ENCODE data around the gene DACH1. TPM values are rescaled to one million over a fixed set of nuclear protein-coding genes. Genes with fewer than 3 reads are reported as not detected.

The DACH1 gene
- polyA plus RNA-seq, 3 donors: 0.03 to 0.69 (median 0.26) TPM

DNA sequence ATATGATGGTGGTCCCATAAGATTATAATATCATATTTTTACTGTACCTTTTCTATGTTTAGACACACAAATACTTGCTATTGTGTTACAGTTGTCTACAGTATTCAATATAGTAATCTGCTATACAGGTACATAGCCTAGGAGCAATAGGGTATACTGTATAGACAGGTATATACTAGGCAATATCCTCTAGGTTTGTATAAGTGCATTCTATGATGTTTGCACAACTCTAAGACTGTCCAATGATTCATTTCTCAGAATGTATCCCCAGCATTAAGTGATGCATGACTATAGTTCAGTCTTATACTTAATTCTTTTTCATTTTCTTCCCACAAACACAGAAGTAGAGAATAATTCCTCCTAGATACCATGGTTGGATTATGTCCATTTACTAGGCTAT, 383.3 kb downstream of the DACH1 start:
- no peaks in the 10 kb centered on the region for H3K79me2 ChIP-seq (ENCODE audit: insufficient read depth, low read length)
- Mint-ChIP-seq H3K36me3 (peaks cover 11 to 13% of the 10 kb centered on the region in 2 donors), H3K27ac (no peak overlapping the region), H3K4me1 (no peaks in the 10 kb centered on the region), H3K27me3 (ENCODE audit: low read depth in 3 of 3) (no peaks in the 10 kb centered on the region), H3K9me3 (peaks cover 0 to 3% (median 0%) of the 10 kb centered on the region in 7 donors), H3K4me3 (no peak overlapping the region)
- H3K4me1 ChIP-seq (ENCODE audit: control insufficient read depth in 1 of 2, insufficient read depth in 2 of 2, low read length in 2 of 2): no peaks in the 10 kb centered on the region
- peaks cover 4 to 7% of the 10 kb centered on the region in 2 donors for H3K36me3 ChIP-seq (replicated peaks in 1 of 2; ENCODE audit: control insufficient read depth in 1 of 2, insufficient read depth in 2 of 2, low read length in 2 of 2)
- H3K9ac ChIP-seq (ENCODE audit: insufficient read depth, low read length, poor library complexity, severe bottlenecking): no peak overlapping the region
- TF ChIP-seq, protein P1, sequence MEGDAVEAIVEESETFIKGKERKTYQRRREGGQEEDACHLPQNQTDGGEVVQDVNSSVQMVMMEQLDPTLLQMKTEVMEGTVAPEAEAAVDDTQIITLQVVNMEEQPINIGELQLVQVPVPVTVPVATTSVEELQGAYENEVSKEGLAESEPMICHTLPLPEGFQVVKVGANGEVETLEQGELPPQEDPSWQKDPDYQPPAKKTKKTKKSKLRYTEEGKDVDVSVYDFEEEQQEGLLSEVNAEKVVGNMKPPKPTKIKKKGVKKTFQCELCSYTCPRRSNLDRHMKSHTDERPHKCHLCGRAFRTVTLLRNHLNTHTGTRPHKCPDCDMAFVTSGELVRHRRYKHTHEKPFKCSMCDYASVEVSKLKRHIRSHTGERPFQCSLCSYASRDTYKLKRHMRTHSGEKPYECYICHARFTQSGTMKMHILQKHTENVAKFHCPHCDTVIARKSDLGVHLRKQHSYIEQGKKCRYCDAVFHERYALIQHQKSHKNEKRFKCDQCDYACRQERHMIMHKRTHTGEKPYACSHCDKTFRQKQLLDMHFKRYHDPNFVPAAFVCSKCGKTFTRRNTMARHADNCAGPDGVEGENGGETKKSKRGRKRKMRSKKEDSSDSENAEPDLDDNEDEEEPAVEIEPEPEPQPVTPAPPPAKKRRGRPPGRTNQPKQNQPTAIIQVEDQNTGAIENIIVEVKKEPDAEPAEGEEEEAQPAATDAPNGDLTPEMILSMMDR (IDR thresholded peaks at IDR 0.05): no peak
- H4K20me1 ChIP-seq (ENCODE audit: insufficient read depth, low read length): no peaks in the 10 kb centered on the region
- no peak overlapping the region for H2AFZ ChIP-seq (ENCODE audit: insufficient read depth, low read depth, low read length, poor library complexity, severe bottlenecking)
- no peak for DNase-seq
- no peak overlapping the region for H3K27ac ChIP-seq (ENCODE audit: low read depth in 1 of 2, low read length in 2 of 2)
- no peaks in the 10 kb centered on the region for H3K27me3 ChIP-seq (ENCODE audit: control insufficient read depth in 2 of 2, insufficient read depth in 2 of 2, low read length in 2 of 2)
- no peak overlapping the region for H3K4me2 ChIP-seq (replicated peaks; ENCODE audit: extremely low read depth, low read length, poor library complexity, severe bottlenecking)
- H3K9me3 ChIP-seq (replicated peaks in 1 of 2; ENCODE audit: control insufficient read depth in 1 of 2, insufficient read depth in 1 of 2, low read length in 2 of 2): peaks cover 0 to 3% of the 10 kb centered on the region in 2 donors
- H3K4me3 ChIP-seq (replicated peaks in 1 of 3; ENCODE audit: low read depth in 2 of 3, low read length in 3 of 3): no peak overlapping the region
- intact Hi-C loops (cut with micrococcal nuclease): no loop called here

DNA sequence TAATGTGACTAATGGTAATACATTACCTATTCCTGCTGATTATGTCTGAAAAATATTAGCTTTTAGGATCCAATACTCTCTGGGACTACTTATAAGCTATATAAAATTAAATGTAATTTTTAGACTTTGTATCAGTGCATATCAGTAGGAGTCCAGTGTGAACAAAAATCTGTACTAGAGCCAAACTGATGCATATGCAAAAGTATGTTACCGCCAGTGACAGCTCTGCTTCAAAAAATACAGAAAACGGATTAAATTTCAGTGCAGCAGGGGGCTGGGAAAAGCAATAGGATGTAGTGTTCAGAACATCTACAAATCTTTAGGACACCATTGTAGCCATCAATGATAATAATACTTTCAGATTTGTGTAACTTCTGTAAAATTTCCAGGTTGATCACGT, 385.5 kb downstream of the DACH1 start:
- Histone ChIP-seq H3K9ac (ENCODE audit: insufficient read depth, low read length, poor library complexity, severe bottlenecking) (no peak overlapping the region), H3K4me1 (ENCODE audit: control insufficient read depth in 1 of 2, insufficient read depth in 2 of 2, low read length in 2 of 2) (no peaks in the 10 kb centered on the region), H3K4me2 (replicated peaks; ENCODE audit: extremely low read depth, low read length, poor library complexity, severe bottlenecking) (no peak overlapping the region), H3K4me3 (replicated peaks in 1 of 3; ENCODE audit: low read depth in 2 of 3, low read length in 3 of 3) (no peak overlapping the region), H3K79me2 (ENCODE audit: insufficient read depth, low read length) (no peaks in the 10 kb centered on the region), H3K36me3 (replicated peaks in 1 of 2; ENCODE audit: control insufficient read depth in 1 of 2, insufficient read depth in 2 of 2, low read length in 2 of 2) (peaks cover 0 to 6% of the 10 kb centered on the region in 2 donors), H3K27ac (ENCODE audit: low read depth in 1 of 2, low read length in 2 of 2) (no peak overlapping the region), H4K20me1 (ENCODE audit: insufficient read depth, low read length) (no peaks in the 10 kb centered on the region), H3K9me3 (replicated peaks in 1 of 2; ENCODE audit: control insufficient read depth in 1 of 2, insufficient read depth in 1 of 2, low read length in 2 of 2) (peaks cover 0 to 3% of the 10 kb centered on the region in 2 donors), H3K27me3 (ENCODE audit: control insufficient read depth in 2 of 2, insufficient read depth in 2 of 2, low read length in 2 of 2) (no peaks in the 10 kb centered on the region), H2AFZ (ENCODE audit: insufficient read depth, low read depth, low read length, poor library complexity, severe bottlenecking) (no peak overlapping the region)
- Mint-ChIP-seq H3K4me3 (no peak overlapping the region), H3K27ac (no peak overlapping the region), H3K4me1 (no peaks in the 10 kb centered on the region), H3K36me3 (peaks cover 7 to 10% of the 10 kb centered on the region in 2 donors), H3K27me3 (ENCODE audit: low read depth in 3 of 3) (no peaks in the 10 kb centered on the region), H3K9me3 (peaks cover 0 to 3% (median 0%) of the 10 kb centered on the region in 7 donors)
- intact Hi-C loops (cut with micrococcal nuclease): no loop called here
- DNase-seq: no peak
- WGBS (ENCODE audit: insufficient coverage): 100% methylated on average over 1 of the region's 3 CpGs
- TF ChIP-seq, protein P1 (IDR thresholded peaks at IDR 0.05): no peak

Data from CD14-positive monocyte (primary cell).